Suprapubic skin (tissue), 4 donors: Measurements from ENCODE around the gene IBA57. TPM values are rescaled to one million over a fixed set of nuclear protein-coding genes. Genes with fewer than 3 reads are reported as not detected.

Source experiments
- DNase-seq, 2 donors: peaks; one replicate each; pipeline ENCODE4 v3.0.0-alpha.2; 2019; ENCODE audit warnings: low spot score in 2 of 2
- H3K27ac ChIP-seq: fragments of 200-600 bp; sonication (generic); one replicate; pipeline ENCODE4 v1.5.1; 2019
- H3K27me3 ChIP-seq: fragments of 200-600 bp; sonication (generic); one replicate; pipeline ENCODE4 v1.5.1; 2019
- H3K36me3 ChIP-seq: fragments of 200-600 bp; sonication (generic); one replicate; pipeline ENCODE4 v1.5.1; 2019
- H3K4me1 ChIP-seq: fragments of 200-600 bp; sonication (generic); one replicate; pipeline ENCODE4 v1.5.1; 2019
- H3K4me3 ChIP-seq: fragments of 200-600 bp; sonication (generic); one replicate; pipeline ENCODE4 v1.5.1; 2019; ENCODE audit warnings: mild to moderate bottlenecking
- H3K9me3 ChIP-seq: fragments of 200-600 bp; sonication (generic); one replicate; pipeline ENCODE4 v1.5.1; 2019
- CTCF ChIP-seq, 2 donors: fragments of 200-600 bp in 1 of 2; fragments of 450-650 bp in 1 of 2; sonication (generic) in 1 of 2; IDR thresholded peaks; one replicate each; pipeline ENCODE4 v1.5.1; 2016 to 2019; ENCODE audit warnings: antibody characterized with exemption in 2 of 2, mild to moderate bottlenecking in 1 of 2, moderate library complexity in 1 of 2
- EP300 ChIP-seq: sonication (generic); formaldehyde crosslinking; IDR thresholded peaks from one replicate; pipeline ENCODE4 v1.6.1; 2017; ENCODE audit warnings: antibody characterized with exemption
- POLR2A ChIP-seq, 2 donors: fragments of 450-650 bp; IDR thresholded peaks; one replicate each; pipeline ENCODE4 v1.6.1; 2017; ENCODE audit warnings: antibody characterized with exemption in 2 of 2, mild to moderate bottlenecking in 2 of 2, moderate library complexity in 2 of 2
- POLR2AphosphoS5 ChIP-seq, 3 donors: sonication (generic); formaldehyde crosslinking; IDR thresholded peaks; one replicate each; pipeline ENCODE4 v1.6.1; 2017; ENCODE audit warnings: antibody characterized with exemption in 3 of 3
- WGBS: methylation state at CpG from one replicate; pipeline ENCODE4 v1.1.5; 2018; 5-methylcytosine and 5-hydroxymethylcytosine counted together
- total RNA-seq, 4 donors: library from RNA; depleted of rRNA; stranded (reverse); fragments of >200 nt; gene quantifications; one replicate each; pipeline ENCODE4 v1.1.0, GENCODE V29; 2016

Gene IBA57
- total RNA-seq, 4 donors from 2014 or later: 9.2 to 22.4 (median 12.4) TPM

DNA sequence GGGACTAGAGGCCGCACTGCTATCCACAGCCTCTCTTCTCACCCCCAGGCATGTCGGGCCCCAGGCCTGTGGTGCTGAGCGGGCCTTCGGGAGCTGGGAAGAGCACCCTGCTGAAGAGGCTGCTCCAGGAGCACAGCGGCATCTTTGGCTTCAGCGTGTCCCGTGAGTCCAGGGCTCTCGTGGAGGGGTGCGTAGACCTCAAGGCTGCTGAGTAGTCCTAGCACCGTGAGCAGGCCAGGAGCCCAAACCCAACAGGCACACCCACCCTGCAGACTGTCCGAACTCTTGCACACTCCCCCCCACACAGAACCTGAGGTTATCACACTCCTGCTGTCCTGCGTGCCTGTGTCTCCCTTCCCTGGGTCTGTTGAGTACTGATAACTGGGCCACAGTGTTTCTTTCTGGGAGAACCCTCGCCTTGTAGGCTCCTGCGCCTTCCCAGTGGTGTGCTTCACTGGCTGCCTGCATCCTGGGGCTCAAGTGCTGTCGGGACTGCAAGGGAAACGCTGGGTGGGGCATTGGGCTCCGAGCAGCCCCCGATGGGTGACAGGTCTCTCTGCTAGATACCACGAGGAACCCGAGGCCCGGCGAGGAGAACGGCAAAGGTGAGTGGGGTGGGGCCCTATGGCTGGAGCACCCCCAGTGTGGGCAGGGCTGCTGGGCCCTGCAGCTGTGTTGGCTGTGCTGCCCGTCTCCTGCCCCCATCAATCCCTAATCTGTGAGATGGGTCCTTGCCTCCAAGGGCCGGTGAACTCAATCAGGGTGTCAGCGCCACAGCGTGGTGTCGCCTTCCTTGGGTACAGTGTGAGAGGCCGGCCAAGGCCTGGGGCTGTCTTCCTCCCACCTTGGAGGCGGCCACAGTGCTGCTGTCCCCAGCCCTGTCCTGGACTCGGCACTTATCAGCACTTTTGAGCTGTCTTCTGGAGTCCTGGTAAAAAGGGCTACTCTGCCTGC lies 19.9 kb upstream of the IBA57 start:
- Histone ChIP-seq H3K4me3 (no peak overlapping the region), H3K27me3 (no peaks in the 10 kb centered on the region), H3K4me1 (peaks cover 97% of the 10 kb centered on the region), H3K9me3 (no peaks in the 10 kb centered on the region), H3K27ac (no peak overlapping the region), H3K36me3 (peaks cover 40% of the 10 kb centered on the region)
- TF ChIP-seq EP300 (no peak), CTCF (IDR thresholded peaks at IDR 0.05) (no peak), POLR2AphosphoS5 (IDR thresholded peaks at IDR 0.05) (no peak), POLR2A (IDR thresholded peaks at IDR 0.05) (no peak)
- peak in 1 of 2 donors; percentile 61 for DNase-seq
- WGBS: 65% methylated on average over 19 of the region's 31 CpGs

DNA sequence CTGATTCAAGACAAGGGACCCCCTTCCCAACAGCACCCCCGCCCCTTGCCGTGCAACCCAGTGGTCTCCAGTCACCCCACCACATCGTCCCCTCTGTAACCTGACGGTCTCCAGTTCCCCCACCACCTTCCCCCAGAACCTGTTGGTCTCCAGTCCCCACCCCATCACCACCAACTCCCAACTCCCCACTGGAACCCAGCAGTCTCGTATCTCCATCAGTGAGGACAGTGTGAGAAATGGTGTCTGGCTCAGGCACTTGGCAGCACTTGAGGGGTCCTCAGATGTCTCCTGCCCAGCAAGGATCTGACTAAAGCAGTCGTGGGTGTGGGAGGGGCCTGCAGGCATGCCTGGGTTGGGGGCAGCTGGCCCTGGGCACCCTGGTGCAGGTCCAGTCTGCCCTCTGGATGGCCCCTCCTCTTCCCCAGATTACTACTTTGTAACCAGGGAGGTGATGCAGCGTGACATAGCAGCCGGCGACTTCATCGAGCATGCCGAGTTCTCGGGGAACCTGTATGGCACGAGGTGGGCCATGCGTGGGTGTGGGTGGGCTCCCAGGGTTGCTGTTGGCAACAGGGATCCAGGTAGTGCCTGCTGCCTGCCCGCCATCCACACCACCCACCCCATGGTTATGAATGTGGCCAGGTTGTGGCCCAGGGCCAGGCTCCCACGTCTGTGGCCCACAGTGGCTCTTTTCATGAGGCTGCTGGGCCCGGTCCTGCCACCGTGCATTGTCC lies 19.0 kb upstream of the IBA57 start:
- Histone ChIP-seq H3K4me3 (no peak overlapping the region), H3K36me3 (peaks cover 40% of the 10 kb centered on the region), H3K9me3 (no peaks in the 10 kb centered on the region), H3K4me1 (peaks cover 97% of the 10 kb centered on the region), H3K27me3 (no peaks in the 10 kb centered on the region), H3K27ac (no peak overlapping the region)
- peak in 1 of 2 donors; percentile 54 for DNase-seq
- WGBS: 84% methylated on average over 14 of the region's 18 CpGs
- TF ChIP-seq POLR2A (IDR thresholded peaks at IDR 0.05): no peak
- no peak for TF ChIP-seq EP300
- no peak for TF ChIP-seq CTCF (IDR thresholded peaks at IDR 0.05)
- no peak for TF ChIP-seq POLR2AphosphoS5 (IDR thresholded peaks at IDR 0.05)

DNA sequence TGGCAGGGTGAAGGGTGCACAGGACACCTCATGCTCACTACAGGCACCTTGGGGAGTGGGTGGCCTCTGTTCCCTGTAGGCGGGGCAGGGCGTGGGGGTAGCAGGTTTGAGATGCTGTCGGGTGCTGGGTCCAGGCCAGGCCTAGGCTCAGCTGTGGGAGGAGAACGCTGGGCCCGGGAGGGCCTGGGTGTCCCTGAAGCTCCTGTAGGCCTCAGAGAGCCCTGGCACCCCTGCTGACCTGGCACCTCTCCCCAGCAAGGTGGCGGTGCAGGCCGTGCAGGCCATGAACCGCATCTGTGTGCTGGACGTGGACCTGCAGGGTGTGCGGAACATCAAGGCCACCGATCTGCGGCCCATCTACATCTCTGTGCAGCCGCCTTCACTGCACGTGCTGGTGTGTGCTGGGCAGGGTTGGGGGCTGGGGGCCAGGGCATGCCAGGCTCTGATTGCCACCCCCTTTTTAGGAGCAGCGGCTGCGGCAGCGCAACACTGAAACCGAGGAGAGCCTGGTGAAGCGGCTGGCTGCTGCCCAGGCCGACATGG lies 18.4 kb upstream of the IBA57 start:
- H3K27me3 ChIP-seq: no peaks in the 10 kb centered on the region
- H3K9me3 ChIP-seq: no peaks in the 10 kb centered on the region
- no peak for TF ChIP-seq CTCF (IDR thresholded peaks at IDR 0.05)
- no peak for TF ChIP-seq EP300
- no peak for TF ChIP-seq POLR2AphosphoS5 (IDR thresholded peaks at IDR 0.05)
- no peak for TF ChIP-seq POLR2A (IDR thresholded peaks at IDR 0.05)
- H3K4me3 ChIP-seq: no peak overlapping the region
- H3K27ac ChIP-seq: no peak overlapping the region
- peaks cover 40% of the 10 kb centered on the region for H3K36me3 ChIP-seq
- peaks cover 92% of the 10 kb centered on the region for H3K4me1 ChIP-seq
- WGBS: 93% methylated on average over 3 of the region's 20 CpGs
- DNase-seq: peak in 1 of 2 donors; percentile 64

GRCh38 chr1:228147768-228148167 lies 17.8 kb upstream of the IBA57 start:
- WGBS: 90% methylated on average over 2 of the region's 4 CpGs
- peak in 1 of 2 donors; percentile 58 for DNase-seq
- H3K36me3 ChIP-seq: peaks cover 40% of the 10 kb centered on the region

More at GRCh38 chr1:228147768-228148167, 17.8 kb upstream of the IBA57 start:
- Histone ChIP-seq H3K9me3 (no peaks in the 10 kb centered on the region), H3K27me3 (no peaks in the 10 kb centered on the region), H3K4me1 (peaks cover 87% of the 10 kb centered on the region), H3K27ac (peak overlapping the region; percentile 27), H3K4me3 (no peak overlapping the region)
- TF ChIP-seq EP300 (no peak), POLR2AphosphoS5 (IDR thresholded peaks at IDR 0.05) (no peak), CTCF (IDR thresholded peaks at IDR 0.05) (no peak), POLR2A (IDR thresholded peaks at IDR 0.05) (no peak)
